IPS DF 4.7 (cell line): ENCODE data around the gene PLEKHG5.

Experiments used
- DNase-seq: peaks from one replicate; pipeline ENCODE4 v3.0.0-alpha.2; 2013; ENCODE audit warnings: low spot score; ENCODE audit errors: extremely low read depth

The PLEKHG5 gene

GRCh38 chr1:6509919-6510291, 18.4 kb upstream of the PLEKHG5 start:
- DNase-seq: no peak

- no peak for DNase-seq
These were observed 17.9 kb upstream of the PLEKHG5 start for GRCh38 chr1:6509220-6509918.

DNA sequence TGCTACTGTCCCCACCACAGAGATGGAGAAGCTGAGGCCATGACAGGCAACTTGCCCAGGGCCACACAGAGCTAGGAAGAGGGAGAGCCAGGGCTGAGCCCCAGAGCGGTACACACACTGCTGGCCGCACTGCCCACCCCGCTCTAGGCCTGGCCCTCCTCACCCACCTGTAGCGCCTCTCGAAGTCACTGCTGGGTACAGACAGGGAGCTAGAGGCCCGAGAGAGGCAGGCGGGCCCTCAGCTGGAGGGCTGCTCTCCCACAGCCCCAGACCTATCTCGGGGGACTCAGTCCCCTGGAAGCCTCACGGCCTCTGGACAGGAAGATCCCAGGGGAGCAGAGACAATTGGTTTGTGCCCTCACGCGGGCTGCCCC, 17.3 kb upstream of the PLEKHG5 start:
- no peak for DNase-seq

GRCh38 chr1:6508154-6508815, 16.8 kb upstream of the PLEKHG5 start:
- no peak for DNase-seq

GRCh38 chr1:6507461-6507911, 16.0 kb upstream of the PLEKHG5 start:
- no peak for DNase-seq

DNA sequence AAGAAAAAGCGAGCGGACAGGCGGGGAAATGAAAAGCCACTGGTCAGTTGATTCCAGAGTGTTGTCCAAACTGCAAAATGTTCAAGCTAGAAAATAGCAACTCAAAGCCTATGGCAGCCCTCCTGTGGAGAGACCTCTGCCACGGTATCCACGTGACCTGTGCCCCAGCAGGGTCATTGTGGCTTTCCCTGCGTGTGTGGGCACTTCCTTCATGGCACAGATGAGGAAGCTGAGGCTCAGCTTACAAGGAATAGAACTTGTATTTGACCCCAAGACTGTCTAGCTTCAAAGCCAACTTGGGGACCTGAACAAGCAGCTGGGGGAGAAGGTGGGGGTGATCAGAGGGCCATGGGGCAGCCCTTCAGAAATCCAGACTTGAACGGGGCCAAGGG, 15.6 kb upstream of the PLEKHG5 start:
- DNase-seq: no peak

- DNase-seq: no peak
These were observed 15.0 kb upstream of the PLEKHG5 start for GRCh38 chr1:6506210-6507036.

DNA sequence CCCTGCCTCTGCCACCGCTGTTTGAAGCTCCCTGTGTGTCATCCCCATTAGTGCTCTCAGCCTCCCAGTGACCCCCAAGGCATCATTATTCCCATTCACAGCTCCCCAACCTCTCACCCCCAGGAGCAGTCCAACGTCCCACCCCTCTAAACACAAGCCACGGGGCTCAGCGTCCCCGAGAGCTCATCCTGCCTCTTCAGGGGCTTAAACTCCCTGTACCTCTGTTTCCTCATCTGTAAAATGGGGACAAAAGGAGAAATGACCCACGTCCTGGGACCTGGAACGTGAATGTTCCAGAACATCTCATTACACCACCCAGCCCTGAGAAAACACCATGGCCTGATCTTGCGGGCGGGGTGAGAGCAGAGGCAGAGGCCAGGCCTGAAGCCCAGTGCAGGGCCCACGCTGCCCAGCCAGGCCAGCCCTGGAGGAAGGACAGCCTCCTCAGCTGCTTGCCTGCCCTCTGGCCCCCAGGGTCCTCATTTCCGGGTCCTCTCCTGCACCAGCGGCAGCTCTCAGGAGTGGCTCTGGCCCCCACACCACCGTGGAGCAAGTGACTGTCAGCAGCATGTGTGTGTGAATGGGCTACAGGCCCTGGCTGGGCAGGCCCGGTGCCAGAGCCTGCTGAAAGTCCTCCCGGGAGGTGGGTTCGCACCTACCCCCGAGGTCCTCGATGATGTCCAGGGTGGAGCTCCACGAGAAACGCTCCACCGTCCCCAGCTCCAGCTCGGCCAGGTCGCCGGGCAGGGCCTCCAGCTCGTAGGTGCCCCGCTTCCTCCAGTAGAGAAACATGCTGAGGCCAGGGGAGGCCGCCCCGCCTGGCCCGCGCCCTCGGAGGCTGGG, 14.1 kb upstream of the PLEKHG5 start:
- no peak for DNase-seq

- DNase-seq: no peak
These were observed 13.4 kb upstream of the PLEKHG5 start for GRCh38 chr1:6504887-6505286.

DNA sequence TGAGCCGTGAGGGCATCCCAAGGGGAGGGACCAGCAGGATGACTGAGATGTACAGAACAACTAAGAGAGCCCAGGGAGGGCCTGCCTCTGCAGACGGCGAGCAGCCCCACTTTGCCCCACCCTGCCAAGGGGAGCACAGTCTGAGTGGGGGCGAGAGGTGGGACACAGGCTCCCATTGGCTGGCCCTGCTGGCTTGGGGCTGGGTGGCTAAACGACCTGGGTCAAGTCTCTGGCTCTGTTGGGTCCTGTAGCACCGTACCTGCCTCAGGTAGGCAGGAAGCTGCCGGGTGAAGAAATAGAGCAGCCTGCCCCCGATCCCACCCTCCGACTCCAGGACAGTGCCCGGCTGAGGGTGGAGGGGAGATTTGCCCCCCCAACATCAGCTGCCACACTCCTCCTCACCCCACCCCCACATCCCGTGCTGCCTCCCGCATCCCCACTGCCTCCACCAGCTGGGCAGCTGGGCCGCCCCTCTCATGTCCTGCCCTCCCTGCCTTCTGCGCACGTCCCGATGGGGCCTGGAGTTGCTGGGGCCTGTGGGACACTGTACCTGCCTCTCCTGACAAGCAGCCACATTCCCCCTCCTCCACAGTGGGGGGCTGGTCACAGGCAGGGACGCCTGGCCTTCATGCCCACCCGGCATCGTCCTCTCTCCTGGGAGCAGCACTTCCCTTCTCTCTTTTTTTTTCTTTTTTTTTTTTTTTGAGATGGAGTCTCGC, 12.6 kb upstream of the PLEKHG5 start:
- no peak for DNase-seq

GRCh38 chr1:6502000-6502891, 10.8 kb upstream of the PLEKHG5 start:
- no peak for DNase-seq

DNA sequence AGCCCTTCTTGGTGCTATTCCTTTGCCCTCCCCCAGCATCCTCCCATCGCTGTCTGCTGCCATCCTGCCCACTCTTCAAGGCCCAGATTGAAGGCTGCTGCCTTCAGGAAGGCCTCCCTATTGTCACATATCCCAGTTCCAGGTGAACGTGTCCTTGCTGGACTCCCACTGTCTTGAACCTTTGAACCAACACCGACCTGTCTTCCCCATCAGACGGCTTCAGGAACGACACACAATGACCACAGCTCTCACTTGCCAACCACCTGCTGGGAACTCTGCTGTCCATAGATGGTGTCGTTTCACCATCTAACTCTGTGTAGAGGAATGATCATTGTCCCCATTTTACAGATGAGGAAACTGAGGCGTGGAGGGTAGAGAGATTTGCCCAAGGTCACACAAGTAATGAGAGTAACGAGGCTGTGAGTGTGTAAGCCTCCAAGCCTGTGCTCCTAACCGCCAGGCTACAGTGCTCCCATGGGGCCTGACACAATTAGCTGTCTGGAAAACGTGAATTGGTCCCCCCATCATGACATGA, 9.9 kb upstream of the PLEKHG5 start:
- no peak for DNase-seq

GRCh38 chr1:6500544-6501278, 9.2 kb upstream of the PLEKHG5 start:
- no peak for DNase-seq

GRCh38 chr1:6499296-6499695, 7.8 kb upstream of the PLEKHG5 start:
- DNase-seq: no peak

DNA sequence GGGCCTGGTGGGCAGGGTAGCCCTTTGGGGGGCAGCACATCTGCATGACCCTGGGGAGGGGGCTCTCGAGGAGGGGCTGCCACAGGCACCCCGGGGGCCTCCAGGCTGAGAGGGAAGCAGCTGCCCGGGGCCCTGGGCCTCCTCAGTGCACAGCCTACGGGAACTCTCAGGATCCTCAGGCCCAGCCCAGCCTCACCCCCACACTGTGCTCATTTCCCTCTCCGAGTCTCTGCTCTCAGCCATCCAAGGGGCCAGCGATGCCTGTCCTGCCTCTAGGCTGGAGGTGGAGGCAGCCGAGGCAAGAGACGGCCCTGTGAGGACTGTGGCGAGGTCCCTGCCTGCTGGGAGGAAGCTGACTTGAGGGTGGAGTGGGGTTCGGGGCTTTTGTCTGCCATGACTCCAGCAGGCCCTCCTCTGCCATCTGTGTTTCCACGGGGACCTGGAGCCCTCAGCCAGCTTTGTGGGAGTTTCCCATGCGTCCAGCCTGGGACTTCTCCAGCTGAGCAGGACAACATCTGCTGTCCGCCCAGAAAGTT, 7.2 kb upstream of the PLEKHG5 start:
- no peak for DNase-seq

DNA sequence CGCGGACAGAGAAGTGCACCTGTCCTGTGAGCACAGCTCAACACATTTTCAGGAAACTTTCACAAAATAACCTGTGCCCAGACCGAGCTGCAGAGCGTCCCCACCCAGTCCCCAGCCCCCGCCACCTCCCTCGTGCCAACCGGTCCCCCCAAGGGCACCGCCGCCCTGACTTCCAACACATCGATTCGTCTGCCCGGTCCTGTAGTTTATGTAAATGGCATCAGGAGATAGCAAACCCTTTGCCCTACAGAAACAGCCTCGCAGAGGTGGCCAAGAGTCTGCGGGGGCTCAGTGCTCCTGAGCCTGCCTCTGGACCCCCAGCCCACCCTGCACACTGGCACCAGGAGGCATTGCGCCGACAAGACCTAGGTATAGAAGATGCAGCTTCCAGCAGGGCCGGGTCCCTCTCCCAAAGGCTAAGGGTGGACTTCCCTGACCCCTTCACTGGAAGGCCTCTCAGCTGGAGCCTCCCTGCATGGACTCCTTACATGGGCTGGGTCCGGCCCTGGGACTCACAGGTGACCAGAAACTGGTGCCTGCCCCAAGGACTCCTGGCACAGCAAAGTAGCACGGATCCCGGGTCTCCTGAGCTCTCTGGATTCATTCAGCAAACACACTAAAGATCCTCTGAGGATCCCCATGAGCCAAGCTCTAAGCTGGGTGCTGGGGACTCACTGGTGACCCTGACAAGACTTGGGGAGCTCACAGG, 6.6 kb upstream of the PLEKHG5 start:
- DNase-seq: no peak

DNA sequence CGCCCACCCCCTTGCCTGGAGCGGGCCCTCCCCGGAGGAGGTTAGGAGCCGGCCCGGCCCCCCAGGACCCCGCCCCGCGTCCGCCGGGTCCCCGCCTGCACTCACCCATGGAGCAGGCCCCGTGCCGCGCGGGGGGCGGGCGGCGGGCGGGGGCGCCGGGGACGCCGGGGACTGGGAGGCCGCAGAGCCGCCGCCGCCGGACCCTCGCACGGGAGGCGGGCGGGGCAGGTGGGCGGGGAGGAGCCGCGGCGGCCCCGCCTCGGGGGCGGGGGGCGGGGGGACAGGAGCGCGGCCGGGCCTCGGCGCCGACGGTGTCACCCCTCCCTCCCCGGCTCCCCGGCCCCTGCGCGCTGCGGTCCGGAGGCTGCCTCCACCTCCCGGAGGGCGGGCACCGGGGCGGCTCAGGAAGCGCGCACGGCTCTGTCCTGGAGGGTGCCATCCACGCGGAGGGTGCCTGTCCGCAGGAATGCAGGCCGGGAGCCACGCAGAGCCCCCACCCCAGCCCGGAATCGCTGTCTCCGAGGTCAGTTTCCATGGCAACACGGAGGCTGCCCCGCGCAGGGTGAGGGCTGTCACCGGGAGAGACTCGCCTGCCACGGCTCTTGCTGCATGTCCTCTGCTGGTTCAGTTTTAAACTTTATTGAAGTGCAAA, 5.9 kb upstream of the PLEKHG5 start:
- DNase-seq: no peak

GRCh38 chr1:6496890-6497214, 5.4 kb upstream of the PLEKHG5 start:
- no peak for DNase-seq
